Activated CD4-positive, alpha-beta memory T cell treated with anti-CD3 and anti-CD28 coated beads for 36 hours (primary cell): Measurements from ENCODE around the gene AARS2. TPM values are rescaled to one million over a fixed set of nuclear protein-coding genes. Genes with fewer than 3 reads are reported as not detected.

ENCODE experiments used
- CTCF ChIA-PET: fragments of 350-600 bp; sonication (Branson Sonifier 250); formaldehyde crosslinking; loops from one replicate; lab custom pipeline; 2021; ENCODE audit warnings: antibody characterized with exemption, inconsistent platforms; lab: Charles Lee
- POLR2A ChIA-PET: fragments of 350-600 bp; sonication (Branson Sonifier 250); formaldehyde crosslinking; loops from one replicate; lab custom pipeline; 2021; ENCODE audit warnings: antibody characterized with exemption; lab: Charles Lee
- DNase-seq: peaks from one replicate; pipeline ENCODE4 v3.0.0-alpha.2; 2020
- H3K27ac Mint-ChIP-seq: one replicate; pipeline ENCODE4 v1.8.0; 2021; ENCODE audit warnings: mixed read lengths
- H3K27me3 Mint-ChIP-seq: one replicate; pipeline ENCODE4 v1.8.0; 2021; ENCODE audit warnings: mixed read lengths
- H3K36me3 Mint-ChIP-seq: one replicate; pipeline ENCODE4 v1.8.0; 2021; ENCODE audit warnings: mixed read lengths
- H3K4me1 Mint-ChIP-seq: one replicate; pipeline ENCODE4 v1.8.0; 2021; ENCODE audit warnings: low read depth, mixed read lengths
- H3K4me3 Mint-ChIP-seq: one replicate; pipeline ENCODE4 v1.8.0; 2021; ENCODE audit warnings: mild to moderate bottlenecking, mixed read lengths
- H3K9me3 Mint-ChIP-seq: one replicate; pipeline ENCODE4 v1.8.0; 2021; ENCODE audit warnings: mixed read lengths
- intact Hi-C: fragments of 100-400 bp; cut with micrococcal nuclease; formaldehyde crosslinking; loops from one replicate; pipeline ENCODE4 v1.15.1; 2023
- total RNA-seq, 2 experiments: library from RNA; stranded (reverse); gene quantifications; one replicate each; pipeline ENCODE4 v1.2.3, GENCODE V29; 2021

AARS2 gene
- total RNA-seq, 2 experiments from 2014 or later: 16.3 to 16.5 TPM

DNA sequence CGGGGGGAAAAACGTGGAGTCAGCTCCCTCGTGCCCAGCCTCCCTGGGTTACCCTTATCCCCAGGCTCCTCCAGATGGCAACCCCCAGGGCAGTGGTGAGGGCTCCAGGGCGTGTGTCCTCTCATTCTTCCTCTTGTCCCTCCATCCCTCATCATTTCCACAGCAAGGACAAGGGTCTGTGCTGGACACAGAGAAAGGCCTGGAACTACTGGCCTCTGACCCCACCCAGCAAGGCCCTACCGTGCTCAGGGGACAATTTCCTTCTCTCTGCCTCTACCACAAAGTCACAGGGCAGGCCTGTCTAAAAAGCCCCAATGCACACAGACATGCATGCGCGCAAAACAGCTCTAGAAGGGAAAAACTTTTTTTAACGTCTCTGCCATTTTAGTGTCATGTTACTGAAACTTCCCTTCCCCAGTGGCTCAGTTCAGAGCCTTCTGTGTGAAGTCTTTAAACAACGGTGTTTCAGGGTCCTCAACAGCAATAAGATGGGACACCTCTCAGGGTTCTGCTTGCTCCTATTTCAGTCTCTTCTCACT is 54.8 kb downstream of the AARS2 start:
- intact Hi-C loops: no loop called here
- no peaks in the 10 kb centered on the region for H3K9me3 Mint-ChIP-seq
- H3K27me3 Mint-ChIP-seq: no peaks in the 10 kb centered on the region
- peaks cover 60% of the 10 kb centered on the region for H3K4me1 Mint-ChIP-seq
- peaks cover 36% of the 10 kb centered on the region for H3K36me3 Mint-ChIP-seq
- ChIA-PET CTCF (interaction anchor here (0.6 to 4.1 kb wide), 2 partner anchors 11 to 33 kb away, joined by 3 to 49 read pairs; partner anchors contain the start of gene HSP90AB1), POLR2A (interaction anchor here (7.5 kb wide), 1 partner anchor 12 kb away, joined by 139 read pairs; the partner anchor contains the start of gene HSP90AB1)
- H3K4me3 Mint-ChIP-seq: peak overlapping the region; percentile 37
- H3K27ac Mint-ChIP-seq: peak overlapping the region; percentile 83
- no peak for DNase-seq

- no peak for DNase-seq
- Mint-ChIP-seq H3K4me3 (peak overlapping the region; percentile 77), H3K9me3 (no peaks in the 10 kb centered on the region), H3K27ac (peak overlapping the region; percentile 83), H3K4me1 (peaks cover 59% of the 10 kb centered on the region), H3K36me3 (peaks cover 36% of the 10 kb centered on the region), H3K27me3 (no peaks in the 10 kb centered on the region)
- CTCF ChIA-PET: interaction anchor here (1.3 to 4.5 kb wide), 7 partner anchors 10 to 85 kb away, joined by 7 to 49 read pairs (median 15); partner anchors contain the start of genes HSP90AB1 and SLC29A1
- POLR2A ChIA-PET: interaction anchor here (1.5 to 7.5 kb wide), 4 partner anchors 11 to 126 kb away, joined by 5 to 139 read pairs (median 6); partner anchors contain the start of genes HSP90AB1 and SLC29A1
- intact Hi-C loops: loop anchor here (1.0 kb wide), 3 partner anchors 7 to 37 kb away; partner anchors contain the start of genes HSP90AB1 and NFKBIE
Measured at GRCh38 chr6:44257753-44258324, 55.3 kb downstream of the AARS2 start.

DNA sequence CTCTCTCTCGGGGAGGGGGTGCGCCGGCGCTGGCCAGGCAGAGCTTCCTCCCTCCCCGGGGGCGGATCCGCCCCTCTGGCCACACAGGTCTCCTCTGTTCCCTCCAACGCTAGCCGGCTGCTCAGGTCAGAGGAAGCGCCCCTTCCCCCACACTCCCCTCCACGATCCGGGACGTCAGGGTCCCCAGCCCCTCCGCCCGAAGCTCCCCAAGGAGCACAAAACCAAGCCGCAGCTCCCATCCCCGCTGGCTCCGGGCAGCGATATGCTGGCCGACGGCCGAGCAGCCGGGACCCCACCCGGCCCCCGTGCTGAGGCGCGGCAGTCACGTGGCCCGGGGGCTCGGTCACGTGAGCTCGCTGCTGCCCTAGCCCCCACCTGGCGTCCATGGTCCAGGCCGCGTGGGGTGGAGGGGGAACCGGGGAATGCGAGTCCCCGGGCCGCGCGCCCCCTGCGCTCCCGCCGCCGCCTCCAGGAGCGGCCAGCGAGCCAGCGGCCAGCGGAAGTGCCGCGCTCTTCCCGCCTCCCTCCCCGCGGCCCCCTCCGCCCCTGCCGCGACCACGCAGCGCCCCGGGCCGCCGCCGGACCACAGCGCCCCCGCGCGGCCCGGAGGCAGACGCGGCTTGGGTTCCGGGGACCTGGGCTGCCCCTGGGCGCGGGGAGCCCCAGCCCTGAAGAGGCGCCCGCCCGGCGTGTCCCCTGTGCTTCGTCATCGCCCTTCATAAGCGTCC is 56.0 kb downstream of the AARS2 start, which contains the start of gene SLC35B2:
TSS of gene SLC35B2 (minus strand) at position 504 of the 728 bp plus-strand sequence. CDS start at position 386, 118 bp downstream.
- peak; percentile 76 for DNase-seq
- Mint-ChIP-seq H3K27ac (peak within 1 kb of the TSS; percentile 83), H3K27me3 (no peaks in the 10 kb centered on the region), H3K9me3 (no peaks in the 10 kb centered on the region), H3K4me1 (peaks cover 56% of the 10 kb centered on the region), H3K36me3 (peaks cover 35% of the 10 kb centered on the region), H3K4me3 (peak within 1 kb of the TSS; percentile 77)
- intact Hi-C loops: loop anchor here (1.0 kb wide), 3 partner anchors 8 to 36 kb away; partner anchors contain the start of genes HSP90AB1 and NFKBIE
- CTCF ChIA-PET: interaction anchor here (0.7 to 4.5 kb wide), 19 partner anchors 10 to 532 kb away, joined by 3 to 49 read pairs (median 6); partner anchors contain the start of genes AARS2, HSP90AB1 and SLC29A1
- POLR2A ChIA-PET: interaction anchor here (0.8 to 7.5 kb wide), 11 partner anchors 8 to 131 kb away, joined by 3 to 139 read pairs (median 5); partner anchors contain the start of genes CDC5L, HSP90AB1 and SLC29A1

GRCh38 chr6:44256775-44257024 is 56.4 kb downstream of the AARS2 start:
- Mint-ChIP-seq H3K9me3 (no peaks in the 10 kb centered on the region), H3K4me1 (peaks cover 57% of the 10 kb centered on the region), H3K36me3 (peaks cover 39% of the 10 kb centered on the region), H3K27me3 (no peaks in the 10 kb centered on the region), H3K27ac (peak overlapping the region; percentile 79), H3K4me3 (peak overlapping the region; percentile 76)
- no peak for DNase-seq
- intact Hi-C loops: loop anchor here (1.0 kb wide), 3 partner anchors 9 to 35 kb away; partner anchors contain the start of genes HSP90AB1 and NFKBIE
- POLR2A ChIA-PET: interaction anchor here (0.8 to 7.5 kb wide), 11 partner anchors 8 to 131 kb away, joined by 3 to 139 read pairs (median 5); partner anchors contain the start of genes CDC5L, HSP90AB1 and SLC29A1
- CTCF ChIA-PET: interaction anchor here (0.7 to 4.5 kb wide), 21 partner anchors 8 to 532 kb away, joined by 3 to 49 read pairs (median 5); partner anchors contain the start of genes AARS2, HSP90AB1 and SLC29A1

- peaks cover 44% of the 10 kb centered on the region for H3K36me3 Mint-ChIP-seq
- H3K27me3 Mint-ChIP-seq: no peaks in the 10 kb centered on the region
- no peak for DNase-seq
- H3K9me3 Mint-ChIP-seq: no peaks in the 10 kb centered on the region
- CTCF ChIA-PET: interaction anchor here (0.7 to 4.5 kb wide), 23 partner anchors 8 to 531 kb away, joined by 3 to 49 read pairs (median 5); partner anchors contain the start of genes AARS2, HSP90AB1 and SLC29A1
- H3K4me3 Mint-ChIP-seq: peak overlapping the region; percentile 76
- H3K27ac Mint-ChIP-seq: peak overlapping the region; percentile 79
- peaks cover 60% of the 10 kb centered on the region for H3K4me1 Mint-ChIP-seq
- POLR2A ChIA-PET: interaction anchor here (0.5 to 7.5 kb wide), 16 partner anchors 8 to 132 kb away, joined by 3 to 139 read pairs (median 5); partner anchors contain the start of genes CDC5L, HSP90AB1 and SLC29A1
- intact Hi-C loops: no loop called here
Measured at GRCh38 chr6:44255871-44256774, 57.0 kb downstream of the AARS2 start.

GRCh38 chr6:44255105-44255808 is 57.9 kb downstream of the AARS2 start:
- no peak for DNase-seq

GRCh38 chr6:44254191-44255104 is 58.7 kb downstream of the AARS2 start:
- Mint-ChIP-seq H3K4me1 (peaks cover 74% of the 10 kb centered on the region), H3K27ac (peak overlapping the region; percentile 50), H3K4me3 (peak overlapping the region; percentile 0), H3K36me3 (peaks cover 55% of the 10 kb centered on the region), H3K27me3 (no peaks in the 10 kb centered on the region), H3K9me3 (no peaks in the 10 kb centered on the region)
- ChIA-PET CTCF (interaction anchor here (0.7 to 4.5 kb wide), 7 partner anchors 10 to 82 kb away, joined by 3 to 26 read pairs (median 4); partner anchors contain the start of genes AARS2 and NFKBIE), POLR2A (interaction anchor here (0.6 to 7.5 kb wide), 7 partner anchors 8 to 127 kb away, joined by 3 to 139 read pairs (median 4); partner anchors contain the start of genes HSP90AB1 and TMEM63B)
- intact Hi-C loops: no loop called here
- DNase-seq: no peak

More at GRCh38 chr6:44255105-44255808, 57.9 kb downstream of the AARS2 start:
- Mint-ChIP-seq H3K36me3 (peaks cover 48% of the 10 kb centered on the region), H3K4me3 (peak overlapping the region; percentile 76), H3K27ac (peak overlapping the region; percentile 79), H3K27me3 (no peaks in the 10 kb centered on the region), H3K9me3 (no peaks in the 10 kb centered on the region), H3K4me1 (peaks cover 66% of the 10 kb centered on the region)
- intact Hi-C loops: no loop called here
- CTCF ChIA-PET: interaction anchor here (0.9 to 4.5 kb wide), 6 partner anchors 8 to 177 kb away, joined by 3 to 49 read pairs (median 16); partner anchors contain the start of genes HSP90AB1 and SLC29A1
- POLR2A ChIA-PET: interaction anchor here (0.5 to 7.5 kb wide), 9 partner anchors 9 to 132 kb away, joined by 3 to 139 read pairs (median 4); partner anchors contain the start of genes CDC5L, HSP90AB1 and TMEM63B

- Mint-ChIP-seq H3K27ac (peak overlapping the region; percentile 26), H3K4me1 (peaks cover 82% of the 10 kb centered on the region), H3K4me3 (no peak overlapping the region), H3K9me3 (no peaks in the 10 kb centered on the region), H3K27me3 (no peaks in the 10 kb centered on the region), H3K36me3 (peaks cover 63% of the 10 kb centered on the region)
- peak; percentile 76 for DNase-seq
- CTCF ChIA-PET: interaction anchor here (0.7 to 4.5 kb wide), 7 partner anchors 9 to 81 kb away, joined by 3 to 26 read pairs (median 4); partner anchors contain the start of genes AARS2 and NFKBIE
- intact Hi-C loops: loop anchor here (1.0 kb wide), 2 partner anchors 32 to 81 kb away; no protein-coding TSS in a partner anchor
- POLR2A ChIA-PET: interaction anchor here (1.1 to 7.5 kb wide), 4 partner anchors 7 to 133 kb away, joined by 3 to 139 read pairs (median 5); partner anchors contain the start of gene HSP90AB1
Measured at GRCh38 chr6:44253307-44254101, 59.6 kb downstream of the AARS2 start.
